Psoas muscle (tissue), 8 donors: ENCODE data around the gene SIM2. TPM values are rescaled to one million over a fixed set of nuclear protein-coding genes. Genes with fewer than 3 reads are reported as not detected.

ENCODE experiments used
- ATAC-seq, 4 donors: fragments of 200-7000 bp; cut with Tn5 transposase; one replicate each; pipeline ENCODE4 v1.9.1; 2020; ENCODE audit warnings: moderate library complexity in 3 of 4, mild to moderate bottlenecking in 2 of 4
- DNase-seq, 2 donors: peaks; one replicate each; pipeline ENCODE4 v3.0.0-alpha.2; 2020
- H3K27ac ChIP-seq: fragments of 200-600 bp; one replicate; pipeline ENCODE4 v1.8.0; 2022
- H3K27me3 ChIP-seq, 3 donors: fragments of 200-600 bp in 1 of 3; one replicate each; pipeline versions ENCODE4 v1.6.1 to v1.8.0; 2013 to 2022; ENCODE audit warnings: low read length in 2 of 3, mild to moderate bottlenecking in 2 of 3, moderate library complexity in 1 of 3; ENCODE audit not compliant: insufficient read depth in 3 of 3
- H3K36me3 ChIP-seq, 2 donors: fragments of 200-600 bp in 1 of 2; one replicate each; pipeline versions ENCODE4 v1.6.1 to v1.8.0; 2013 to 2022; ENCODE audit warnings: low read depth in 1 of 2, mild to moderate bottlenecking in 1 of 2, moderate library complexity in 1 of 2; ENCODE audit not compliant: insufficient read depth in 1 of 2
- H3K4me1 ChIP-seq: fragments of 200-600 bp; one replicate; pipeline ENCODE4 v1.8.0; 2022
- H3K4me3 ChIP-seq: fragments of 200-600 bp; one replicate; pipeline ENCODE4 v1.8.0; 2022; ENCODE audit warnings: mild to moderate bottlenecking
- H3K9me3 ChIP-seq: fragments of 200-600 bp; one replicate; pipeline ENCODE4 v1.8.0; 2022
- WGBS, 3 donors: extraction: QIAGEN DNeasy Blood & Tissue Kit; methylation state at CpG; one replicate each; pipeline versions ENCODE4 v1.1.6 to v1.1.7; 2013; 5-methylcytosine and 5-hydroxymethylcytosine counted together
- intact Hi-C, 2 donors: fragments of 100-400 bp; cut with DNase I; formaldehyde crosslinking; loops; one replicate each; pipeline versions ENCODE4 v1.11.0 to v1.14.2; 2022
- polyA plus RNA-seq, 3 donors: library from polyadenylated mRNA; stranded (reverse); fragments of 200-250 nt; gene quantifications; one replicate each; pipeline ENCODE4 v1.2.3, GENCODE V29; 2013
- total RNA-seq, 4 donors: library from RNA; stranded (reverse); fragmentation: NEBNext Ultra II Directional in 2 of 4; extraction: Animal tissue kit (Norgen Biotek cat#: 25700) in 2 of 4; gene quantifications; one replicate each; pipeline versions ENCODE4 v1.2.1 to v1.2.4, GENCODE V29; 2021 to 2023
- TF ChIP-seq, protein P1 (sequence below): fragments of 200-600 bp; IDR thresholded peaks from one replicate; pipeline ENCODE4 v1.8.0; 2022; ENCODE audit warnings: antibody characterized with exemption
- donor health status: healthy with polysubstance abuse.
- donor health status: DM: no; HTN: no; CAD: no; lungs with moderate emphysema.
- donor health status: Bipolar disorder and iron deficiency.
- donor health status: healthy.
- donor health status: DM: yes; HTN: yes; CAD: no.
- donor health status: DM: no; HTN: no; CAD: no.
- donor health status: DM: no; HTN: no; CAD: no.
- donor health status: DM: yes; HTN: yes; CAD: no.

Gene SIM2
- total and polyA plus RNA-seq, 7 donors, result 0.06 to 3.0 (median 0.14) TPM

DNA sequence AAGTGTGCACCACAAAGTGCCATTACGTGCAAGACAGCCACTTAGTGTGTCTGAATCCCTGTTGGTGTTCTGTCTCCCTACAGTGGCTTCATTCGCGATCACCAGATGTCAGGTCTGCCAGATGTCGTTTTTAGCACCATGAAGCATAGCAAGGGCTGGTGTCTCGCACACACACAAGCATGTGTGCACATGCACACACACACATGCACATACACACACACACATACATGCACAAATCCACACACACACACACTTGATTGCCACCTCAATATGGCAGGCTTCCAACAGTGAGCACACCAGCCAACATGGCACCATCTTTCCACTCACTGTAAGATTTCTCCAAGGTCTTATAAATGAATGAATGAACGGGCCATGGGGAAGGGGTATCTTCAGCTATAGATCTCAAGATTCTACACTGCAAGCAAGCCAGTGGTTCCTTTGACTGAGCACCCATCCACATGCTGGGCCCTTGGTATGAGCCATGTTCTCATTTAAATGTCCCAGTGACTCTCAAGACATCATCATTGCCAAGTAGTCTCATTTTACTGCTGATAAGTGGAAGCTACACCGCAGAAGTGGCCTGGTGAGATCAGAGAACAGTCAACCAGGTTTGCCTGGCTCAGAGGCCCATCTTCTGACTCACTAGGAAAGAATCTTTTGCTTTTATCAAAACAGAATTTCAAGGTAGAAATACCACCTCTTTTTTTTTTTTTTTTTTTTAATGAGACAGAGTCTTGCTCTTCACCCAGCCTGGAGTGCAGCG is 84.9 kb downstream of the SIM2 start:
- H3K4me3 ChIP-seq, result no peak overlapping the region
- TF ChIP-seq, protein P1, sequence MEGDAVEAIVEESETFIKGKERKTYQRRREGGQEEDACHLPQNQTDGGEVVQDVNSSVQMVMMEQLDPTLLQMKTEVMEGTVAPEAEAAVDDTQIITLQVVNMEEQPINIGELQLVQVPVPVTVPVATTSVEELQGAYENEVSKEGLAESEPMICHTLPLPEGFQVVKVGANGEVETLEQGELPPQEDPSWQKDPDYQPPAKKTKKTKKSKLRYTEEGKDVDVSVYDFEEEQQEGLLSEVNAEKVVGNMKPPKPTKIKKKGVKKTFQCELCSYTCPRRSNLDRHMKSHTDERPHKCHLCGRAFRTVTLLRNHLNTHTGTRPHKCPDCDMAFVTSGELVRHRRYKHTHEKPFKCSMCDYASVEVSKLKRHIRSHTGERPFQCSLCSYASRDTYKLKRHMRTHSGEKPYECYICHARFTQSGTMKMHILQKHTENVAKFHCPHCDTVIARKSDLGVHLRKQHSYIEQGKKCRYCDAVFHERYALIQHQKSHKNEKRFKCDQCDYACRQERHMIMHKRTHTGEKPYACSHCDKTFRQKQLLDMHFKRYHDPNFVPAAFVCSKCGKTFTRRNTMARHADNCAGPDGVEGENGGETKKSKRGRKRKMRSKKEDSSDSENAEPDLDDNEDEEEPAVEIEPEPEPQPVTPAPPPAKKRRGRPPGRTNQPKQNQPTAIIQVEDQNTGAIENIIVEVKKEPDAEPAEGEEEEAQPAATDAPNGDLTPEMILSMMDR, result no peak
- no peak for DNase-seq
- H3K36me3 ChIP-seq, result no peaks in the 10 kb centered on the region
- H3K27ac ChIP-seq, result no peak overlapping the region
- 89 to 97% (median 95%) methylated on average over 8 of the region's 8 CpGs for WGBS, 3 donors
- H3K27me3 ChIP-seq, result no peaks in the 10 kb centered on the region
- no peaks in the 10 kb centered on the region for H3K4me1 ChIP-seq
- ATAC-seq, result peak in 3 of 4 donors; percentile 34 to 69 (median 58)
- intact Hi-C loops, result no loop called here
- H3K9me3 ChIP-seq, result no peaks in the 10 kb centered on the region

DNA sequence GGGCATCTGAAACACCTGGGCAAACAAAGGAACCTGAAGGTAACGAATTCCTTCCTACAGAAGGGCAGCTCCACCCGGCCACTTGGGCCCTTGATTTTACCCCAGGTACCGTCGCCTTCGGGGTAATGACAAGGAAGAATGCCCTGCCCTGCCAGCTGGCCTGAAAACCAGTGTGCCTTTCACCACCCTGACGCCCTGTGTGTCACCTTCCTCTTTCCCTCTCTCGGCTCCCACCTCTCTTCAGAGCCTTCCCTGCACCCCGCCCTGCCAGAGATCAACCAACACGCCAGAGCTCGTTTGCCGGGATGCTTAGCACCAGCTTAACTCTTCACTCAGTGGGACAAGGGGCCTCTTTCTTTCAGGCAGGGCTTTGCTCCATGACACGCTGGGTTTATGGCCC is 86.0 kb downstream of the SIM2 start:
- no peaks in the 10 kb centered on the region for H3K27me3 ChIP-seq
- H3K36me3 ChIP-seq, result no peaks in the 10 kb centered on the region
- no peaks in the 10 kb centered on the region for H3K4me1 ChIP-seq
- H3K4me3 ChIP-seq, result no peak overlapping the region
- H3K9me3 ChIP-seq, result no peaks in the 10 kb centered on the region
- H3K27ac ChIP-seq, result no peak overlapping the region
- TF ChIP-seq, protein P1, result no peak
- 78 to 87% (median 78%) methylated on average over 12 of the region's 12 CpGs for WGBS, 3 donors
- DNase-seq (no peak), ATAC-seq (peak in 2 of 4 donors; percentile 61 to 80)
- intact Hi-C loops, result no loop called here

DNA sequence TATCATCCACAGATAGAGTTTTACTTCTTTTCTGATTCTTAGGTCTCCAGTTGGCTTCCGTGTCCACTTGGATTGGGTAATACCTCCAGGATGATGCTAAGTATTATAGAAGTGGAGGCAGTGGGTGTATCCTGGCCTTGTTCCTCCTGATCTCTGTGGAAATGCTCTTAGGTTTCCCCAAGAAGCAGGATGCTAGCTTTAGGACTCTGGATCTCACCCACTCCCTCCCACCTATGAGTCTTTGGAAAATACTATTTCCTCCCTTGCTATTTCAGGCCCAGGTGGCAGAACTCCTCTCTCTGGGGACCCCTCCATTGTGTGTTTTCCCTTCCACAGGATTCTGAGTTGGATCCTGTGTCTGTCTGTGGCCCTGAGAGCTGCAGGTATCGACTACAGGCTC is 86.7 kb downstream of the SIM2 start:
- ATAC-seq (no peak), DNase-seq (no peak)
- H3K36me3 ChIP-seq, result no peaks in the 10 kb centered on the region
- TF ChIP-seq, protein P1, result no peak
- H3K9me3 ChIP-seq, result no peaks in the 10 kb centered on the region
- WGBS, 3 donors, result 77 to 83% (median 77%) methylated on average over 2 of the region's 2 CpGs
- no peak overlapping the region for H3K4me3 ChIP-seq
- H3K27me3 ChIP-seq, result no peaks in the 10 kb centered on the region
- intact Hi-C loops, result no loop called here
- no peaks in the 10 kb centered on the region for H3K4me1 ChIP-seq
- no peak overlapping the region for H3K27ac ChIP-seq

DNA sequence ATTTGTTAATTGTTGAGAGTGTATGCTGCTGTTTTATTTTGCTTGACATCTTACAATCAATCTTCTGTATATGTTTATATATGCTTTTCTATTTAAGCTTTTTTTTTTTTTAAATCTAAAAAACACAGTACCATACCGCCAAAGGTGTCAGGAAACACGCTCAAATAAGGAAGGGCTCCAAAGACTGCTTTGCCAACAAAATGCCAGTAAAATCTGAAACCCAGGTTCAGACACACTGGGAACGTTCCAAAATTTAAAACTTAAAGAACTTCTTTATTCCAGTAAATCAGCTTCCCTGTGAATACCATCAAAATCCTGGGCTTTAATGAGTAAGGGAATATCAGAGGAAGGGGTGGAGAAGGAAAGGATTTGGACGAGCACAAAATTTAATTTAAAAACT is 87.3 kb downstream of the SIM2 start:
- no peak for DNase-seq
- WGBS, 3 donors, result 91 to 92% (median 91%) methylated on average over 4 of the region's 4 CpGs

More for the DNA sequence above, 87.3 kb downstream of the SIM2 start:
- intact Hi-C loops, result no loop called here
- ATAC-seq, result no peak
- H3K36me3 ChIP-seq, result no peaks in the 10 kb centered on the region
- H3K9me3 ChIP-seq, result no peaks in the 10 kb centered on the region
- no peak overlapping the region for H3K4me3 ChIP-seq
- TF ChIP-seq, protein P1, result no peak
- no peaks in the 10 kb centered on the region for H3K4me1 ChIP-seq
- H3K27ac ChIP-seq, result no peak overlapping the region
- no peaks in the 10 kb centered on the region for H3K27me3 ChIP-seq
